SJSA1 (cell line): ENCODE data around the gene GMPR. TPM values are rescaled to one million over a fixed set of nuclear protein-coding genes. Genes with fewer than 3 reads are reported as not detected.

ENCODE experiments used
- DNase-seq, 2 experiments: peaks; one replicate each; pipeline ENCODE4 v3.0.0-alpha.2; 2015 to 2020; ENCODE audit warnings: low spot score in 2 of 2, low read depth in 1 of 2
- H3K27ac ChIP-seq: fragments of 250-450 bp; sonication (Bioruptor Pico); 2 replicates; pipeline ENCODE4 v1.5.1; 2020; ENCODE audit warnings: mild to moderate bottlenecking, moderate library complexity
- H3K27me3 ChIP-seq: fragments of 250-450 bp; sonication (Bioruptor Pico); replicated peaks from 2 replicates; pipeline ENCODE4 v1.5.1; 2020; ENCODE audit warnings: mild to moderate bottlenecking, moderate library complexity
- H3K36me3 ChIP-seq: fragments of 250-450 bp; sonication (Bioruptor Pico); 2 replicates; pipeline ENCODE4 v1.5.1; 2020; ENCODE audit warnings: mild to moderate bottlenecking
- H3K4me1 ChIP-seq: fragments of 250-450 bp; sonication (Bioruptor Pico); replicated peaks from 2 replicates; pipeline ENCODE4 v1.6.1; 2021; ENCODE audit warnings: mild to moderate bottlenecking
- H3K4me3 ChIP-seq: fragments of 250-450 bp; sonication (Bioruptor Pico); 2 replicates; pipeline ENCODE4 v1.5.1; 2020; ENCODE audit warnings: mild to moderate bottlenecking
- H3K9me3 ChIP-seq: fragments of 250-450 bp; sonication (Bioruptor Pico); replicated peaks from 2 replicates; pipeline ENCODE4 v1.5.1; 2020; ENCODE audit warnings: mild to moderate bottlenecking
- total RNA-seq: library from RNA; depleted of rRNA; stranded (reverse); fragments of >200 nt; shearing (Covaris generic); gene quantifications from 2 replicates; pipeline ENCODE4 v1.2.3, GENCODE V29; 2014

The GMPR gene
- total RNA-seq, 1 experiment from 2014 or later, result 21.3 TPM

DNA sequence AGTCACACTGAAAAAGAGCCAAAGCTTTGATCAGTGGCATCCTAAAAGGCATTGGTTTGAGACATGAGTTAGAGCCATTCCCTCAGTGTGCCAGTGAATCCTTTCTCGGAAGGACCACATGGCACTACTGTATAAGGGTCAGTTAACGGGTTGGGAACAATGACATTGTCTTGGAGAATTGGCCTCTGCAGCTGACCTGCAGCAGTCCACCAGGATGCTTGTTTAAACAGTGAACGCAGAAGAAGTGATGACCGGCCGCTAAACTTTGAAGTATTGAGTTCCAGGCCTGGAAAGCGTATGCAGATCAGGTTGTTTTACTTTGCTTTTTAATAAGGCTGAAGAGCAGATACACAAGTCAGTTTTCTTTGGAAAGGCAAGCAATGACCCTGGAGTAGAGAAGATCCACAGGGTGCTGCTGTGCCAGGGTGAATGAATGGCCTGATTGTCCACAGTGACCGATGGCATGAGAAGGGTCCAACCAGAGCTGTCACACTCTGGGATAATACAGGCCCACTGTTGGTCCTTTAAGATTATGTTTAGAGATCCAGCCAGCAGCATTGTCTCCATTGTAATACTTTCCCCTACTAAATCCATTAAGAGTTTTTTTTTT is 57.8 kb downstream of the GMPR start:
- peaks cover 3% of the 10 kb centered on the region; the same call in 1 of the 2 replicates for H3K36me3 ChIP-seq

DNA sequence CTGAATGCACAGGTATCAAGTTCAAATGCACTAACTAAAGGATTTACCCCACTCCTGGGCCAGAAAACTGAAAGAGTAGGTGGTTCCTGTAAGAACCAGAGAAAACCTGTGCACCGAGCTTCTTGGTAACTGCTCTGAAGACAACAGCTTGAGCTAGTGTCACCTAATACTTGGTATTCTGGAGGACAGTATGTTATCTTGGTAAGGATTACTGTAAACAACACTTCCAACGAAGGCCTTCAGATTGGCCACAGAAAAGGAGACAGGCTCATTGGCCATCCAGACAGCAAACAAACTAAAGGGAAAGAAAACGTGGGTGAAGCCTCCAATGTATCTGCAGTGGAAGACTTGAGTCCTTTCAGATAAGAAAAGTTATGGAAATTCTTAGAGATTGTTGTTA is 61.5 kb downstream of the GMPR start:
- H3K27ac ChIP-seq, result no peak overlapping the region
- no peaks in the 10 kb centered on the region for H3K27me3 ChIP-seq
- no peak overlapping the region for H3K4me3 ChIP-seq
- no peak for DNase-seq
- no peaks in the 10 kb centered on the region for H3K4me1 ChIP-seq
- H3K9me3 ChIP-seq, result no peaks in the 10 kb centered on the region
- peaks cover 7% of the 10 kb centered on the region; the same call in 1 of the 2 replicates for H3K36me3 ChIP-seq

More for the DNA sequence above, 57.8 kb downstream of the GMPR start:
- Histone ChIP-seq H3K9me3 (no peaks in the 10 kb centered on the region), H3K27me3 (no peaks in the 10 kb centered on the region), H3K4me3 (no peak overlapping the region), H3K27ac (no peak overlapping the region), H3K4me1 (no peaks in the 10 kb centered on the region)
- DNase-seq, result no peak

GRCh38 chr6:16301511-16301910 is 63.1 kb downstream of the GMPR start:
- Histone ChIP-seq H3K27me3 (no peaks in the 10 kb centered on the region), H3K9me3 (no peaks in the 10 kb centered on the region), H3K4me3 (no peak overlapping the region), H3K36me3 (peaks cover 9% of the 10 kb centered on the region; the same call in 1 of the 2 replicates), H3K4me1 (no peaks in the 10 kb centered on the region), H3K27ac (no peak overlapping the region)
- no peak for DNase-seq

GRCh38 chr6:16302721-16303552 is 64.5 kb downstream of the GMPR start:
- Histone ChIP-seq H3K4me1 (no peaks in the 10 kb centered on the region), H3K36me3 (peaks cover 6% of the 10 kb centered on the region; the same call in 1 of the 2 replicates), H3K4me3 (no peak overlapping the region), H3K27ac (no peak overlapping the region), H3K27me3 (no peaks in the 10 kb centered on the region), H3K9me3 (no peaks in the 10 kb centered on the region)
- no peak for DNase-seq

DNA sequence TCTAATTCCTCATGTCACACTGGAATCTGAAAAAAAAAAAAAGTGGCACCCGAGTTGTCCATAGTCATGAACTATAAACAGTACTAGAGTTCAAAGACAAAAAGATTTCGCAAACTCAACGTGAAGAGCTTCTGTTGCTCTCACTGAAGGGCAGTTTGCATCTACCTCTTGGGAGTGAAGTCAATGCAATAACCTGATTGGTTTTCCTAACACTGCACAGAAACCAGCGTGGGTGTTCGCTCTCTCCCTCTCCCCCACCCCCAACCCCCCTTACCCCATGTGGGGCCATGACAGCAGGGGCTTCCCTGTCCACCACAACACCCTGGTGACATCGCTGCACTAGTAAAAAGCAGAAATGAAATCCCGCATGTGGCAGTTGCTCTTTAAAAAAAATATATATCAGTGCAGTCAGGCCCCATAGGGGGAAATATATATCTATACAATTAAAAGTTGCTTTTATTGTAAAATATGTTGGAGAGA is 66.9 kb downstream of the GMPR start:
- H3K27ac ChIP-seq, result no peak overlapping the region
- H3K4me3 ChIP-seq, result no peak overlapping the region
- H3K36me3 ChIP-seq, result peaks cover 9% of the 10 kb centered on the region; the same call in 1 of the 2 replicates
- H3K9me3 ChIP-seq, result no peaks in the 10 kb centered on the region
- H3K27me3 ChIP-seq, result no peaks in the 10 kb centered on the region
- no peak for DNase-seq
- no peaks in the 10 kb centered on the region for H3K4me1 ChIP-seq

DNA sequence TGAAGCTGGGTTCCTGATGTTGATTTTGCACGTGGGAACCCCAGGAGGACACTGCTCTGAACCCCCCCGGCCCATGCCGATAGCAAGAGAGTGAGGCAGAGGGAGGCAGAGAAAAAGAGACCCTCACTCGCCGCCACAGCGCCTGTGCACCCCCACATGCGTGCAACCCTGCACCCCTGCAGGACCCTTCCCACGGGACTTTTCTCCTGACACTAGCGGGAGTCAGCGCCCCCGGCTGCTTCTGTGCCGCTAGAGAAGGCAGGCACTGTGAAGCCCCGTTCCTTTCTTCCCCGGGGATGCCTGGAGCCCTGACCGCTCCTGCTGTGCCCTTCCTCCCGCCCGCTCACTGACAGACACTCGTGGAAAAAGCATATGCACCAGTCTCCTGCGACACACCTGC is 67.4 kb downstream of the GMPR start:
- DNase-seq, result no peak
- H3K9me3 ChIP-seq, result no peaks in the 10 kb centered on the region
- no peak overlapping the region for H3K27ac ChIP-seq
- H3K4me1 ChIP-seq, result no peaks in the 10 kb centered on the region
- H3K27me3 ChIP-seq, result no peaks in the 10 kb centered on the region
- no peak overlapping the region for H3K4me3 ChIP-seq
- peaks cover 9% of the 10 kb centered on the region; the same call in 1 of the 2 replicates for H3K36me3 ChIP-seq

- Histone ChIP-seq H3K4me3 (no peak overlapping the region), H3K36me3 (peaks cover 9% of the 10 kb centered on the region; the same call in 1 of the 2 replicates), H3K27ac (no peak overlapping the region), H3K9me3 (no peaks in the 10 kb centered on the region), H3K4me1 (no peaks in the 10 kb centered on the region), H3K27me3 (no peaks in the 10 kb centered on the region)
- DNase-seq, result no peak
These were observed 67.9 kb downstream of the GMPR start for GRCh38 chr6:16306334-16306733.

DNA sequence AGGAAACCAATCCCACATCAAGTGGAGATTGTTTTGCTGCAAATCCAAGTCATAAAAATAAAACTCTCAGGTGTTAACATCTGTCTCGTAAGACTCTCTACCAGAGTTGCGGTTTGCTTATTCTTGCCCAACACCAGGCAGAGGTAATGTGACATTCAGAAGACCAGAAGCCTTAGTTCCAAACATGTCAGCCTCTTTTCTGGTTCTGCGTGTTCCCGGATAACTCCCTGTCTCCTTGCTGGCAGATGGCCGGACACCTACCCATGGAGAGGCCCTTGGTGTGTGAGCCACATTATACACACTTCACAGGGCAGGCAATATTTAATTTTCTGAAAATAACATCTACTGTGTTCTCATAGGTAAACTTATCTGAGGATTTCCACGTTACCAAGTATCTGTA is 73.4 kb downstream of the GMPR start:
- 0 out of 2 replicates have a peak, but pooled peaks cover 3% of the 10 kb centered on the region for H3K36me3 ChIP-seq
- no peaks in the 10 kb centered on the region for H3K27me3 ChIP-seq
- no peaks in the 10 kb centered on the region for H3K9me3 ChIP-seq
- DNase-seq, result no peak
- peaks cover under 1% of the 10 kb centered on the region for H3K4me1 ChIP-seq
- no peak overlapping the region for H3K4me3 ChIP-seq
- no peak overlapping the region for H3K27ac ChIP-seq

- H3K9me3 ChIP-seq, result no peaks in the 10 kb centered on the region
- H3K4me1 ChIP-seq, result peaks cover 20% of the 10 kb centered on the region
- 0 out of 2 replicates have a peak, but pooled peaks cover 3% of the 10 kb centered on the region for H3K36me3 ChIP-seq
- H3K27ac ChIP-seq, result no peak overlapping the region
- no peak for DNase-seq
- no peaks in the 10 kb centered on the region for H3K27me3 ChIP-seq
- no peak overlapping the region for H3K4me3 ChIP-seq
These were observed 75.3 kb downstream of the GMPR start for GRCh38 chr6:16313732-16314131.

- Histone ChIP-seq H3K4me3 (no peak overlapping the region), H3K27me3 (no peaks in the 10 kb centered on the region), H3K4me1 (peaks cover 26% of the 10 kb centered on the region), H3K36me3 (0 out of 2 replicates have a peak, but pooled peaks cover 2% of the 10 kb centered on the region), H3K27ac (no peak overlapping the region), H3K9me3 (no peaks in the 10 kb centered on the region)
- DNase-seq, result no peak
These were observed 75.9 kb downstream of the GMPR start for GRCh38 chr6:16314296-16314695.

- peak; percentile 67 to 75 for DNase-seq
- Histone ChIP-seq H3K36me3 (no peaks in the 10 kb centered on the region), H3K4me1 (peaks cover 48% of the 10 kb centered on the region), H3K27me3 (no peaks in the 10 kb centered on the region), H3K4me3 (no peak overlapping the region), H3K9me3 (no peaks in the 10 kb centered on the region), H3K27ac (peak overlapping the region; percentile 33)
These were observed 78.4 kb downstream of the GMPR start for GRCh38 chr6:16316741-16317251.

DNA sequence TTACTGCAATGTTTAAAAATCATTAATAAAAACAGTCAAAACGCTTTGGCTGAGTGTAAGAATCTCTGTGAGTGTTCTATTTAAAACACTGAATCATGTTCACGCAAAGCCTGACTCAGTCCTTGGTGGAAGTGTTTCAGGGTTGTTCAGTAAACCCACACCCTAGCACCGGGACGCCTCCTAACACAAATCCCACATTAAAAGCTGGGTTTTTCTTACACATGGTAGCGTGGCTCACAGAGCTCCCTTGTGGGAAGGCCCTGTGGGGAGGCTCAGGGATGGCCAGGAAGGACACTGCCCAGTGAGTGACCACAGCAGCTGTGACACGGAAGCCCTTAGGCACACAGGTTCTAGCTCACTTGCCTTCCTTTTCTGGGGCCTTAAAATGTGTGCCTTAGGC is 80.2 kb downstream of the GMPR start:
- no peaks in the 10 kb centered on the region for H3K36me3 ChIP-seq
- H3K4me3 ChIP-seq, result no peak overlapping the region
- peak; percentile 52 to 58 for DNase-seq
- no peaks in the 10 kb centered on the region for H3K9me3 ChIP-seq
- H3K27ac ChIP-seq, result peak overlapping the region; percentile 91
- H3K27me3 ChIP-seq, result no peaks in the 10 kb centered on the region
- H3K4me1 ChIP-seq, result peaks cover 58% of the 10 kb centered on the region

GRCh38 chr6:16318953-16319720 is 80.8 kb downstream of the GMPR start:
- no peak overlapping the region for H3K4me3 ChIP-seq
- H3K4me1 ChIP-seq, result peaks cover 58% of the 10 kb centered on the region
- no peaks in the 10 kb centered on the region for H3K36me3 ChIP-seq
- H3K27ac ChIP-seq, result peak overlapping the region; percentile 91
- no peak for DNase-seq
- no peaks in the 10 kb centered on the region for H3K9me3 ChIP-seq
- H3K27me3 ChIP-seq, result no peaks in the 10 kb centered on the region
